Sigmoid colon (tissue), 4 donors: Measurements from ENCODE around the gene SOX15.

ENCODE experiments used
- CTCF ChIP-seq, 4 experiments: fragments of 450-650 bp in 3 of 4; fragments of 200-600 bp in 1 of 4; IDR thresholded peaks; one replicate each; pipeline ENCODE4 v1.5.1; 2016 to 2019; ENCODE audit warnings: antibody characterized with exemption in 4 of 4, mild to moderate bottlenecking in 3 of 4, moderate library complexity in 2 of 4
- EP300 ChIP-seq, 4 donors: sonication (generic); formaldehyde crosslinking; IDR thresholded peaks; one replicate each; pipeline ENCODE4 v1.6.1; 2017; ENCODE audit warnings: antibody characterized with exemption in 4 of 4

- TF ChIP-seq CTCF (IDR thresholded peaks at IDR 0.05), result no peak
- TF ChIP-seq EP300 (IDR thresholded peaks at IDR 0.05), result no peak
Measured at GRCh38 chr17:7589891-7590691, at the start of gene SOX15.
